Measurements from ENCODE around the gene LRRC26. TPM values are rescaled to one million over a fixed set of nuclear protein-coding genes. Genes with fewer than 3 reads are reported as not detected.
A peak's percentile ranks its signal among the peaks of the same experiment; 100 is the strongest.

LRRC26 gene
- total RNA-seq, 2 donors from 2014 or later = 1.3 TPM; not detected in 1

- no peak for TF ChIP-seq CTCF (IDR thresholded peaks at IDR 0.05)
- TF ChIP-seq POLR2A (IDR thresholded peaks at IDR 0.05) = no peak
- intact Hi-C loops (cut with DNase I) = loop anchor here (5.0 kb wide), 2 partner anchors 37 to 52 kb away; no protein-coding TSS in a partner anchor
- Histone ChIP-seq H3K4me3 (peak overlapping the region; percentile 59 to 86), H3K27ac (peak overlapping the region; percentile 87 to 94 (median 90)), H3K36me3 (replicated peaks in 1 of 2; ENCODE audit: insufficient read depth in 1 of 2, low read depth in 2 of 2) (no peaks in the 10 kb centered on the region), H3K27me3 (no peaks in the 10 kb centered on the region), H3K9me3 (no peaks in the 10 kb centered on the region), H3K4me1 (peaks cover 41% of the 10 kb centered on the region)
- ATAC-seq (no peak), DNase-seq (no peak)
- 5 to 13% methylated on average over 10 to 58 of the region's 58 CpGs for WGBS, 2 donors
Observed at GRCh38 chr9:137130176-137130755, 39.6 kb downstream of the LRRC26 start.

- WGBS, 2 donors = 0 to 1% methylated on average over 5 to 85 of the region's 86 CpGs
- ATAC-seq = peak; percentile 90
Observed at GRCh38 chr9:137129456-137130175, 40.2 kb downstream of the LRRC26 start.

GRCh38 chr9:137128862-137129455 lies 40.9 kb downstream of the LRRC26 start:
- H3K4me1 ChIP-seq = peaks cover 42% of the 10 kb centered on the region
- H3K27me3 ChIP-seq = no peaks in the 10 kb centered on the region
- H3K9me3 ChIP-seq = no peaks in the 10 kb centered on the region
- DNase-seq = peak; percentile 45 to 70 (median 50)
- no peaks in the 10 kb centered on the region for H3K36me3 ChIP-seq (replicated peaks in 1 of 2; ENCODE audit: insufficient read depth in 1 of 2, low read depth in 2 of 2)
- intact Hi-C loops (cut with DNase I) = no loop called here
- TF ChIP-seq POLR2A (IDR thresholded peaks at IDR 0.05) (no peak), CTCF (IDR thresholded peaks at IDR 0.05) (no peak)
- H3K27ac ChIP-seq = peak overlapping the region; percentile 87 to 94 (median 90)
- peak; percentile 20 for ATAC-seq
- WGBS, 2 donors = 5 to 19% methylated on average over 8 to 37 of the region's 37 CpGs
- peak overlapping the region; percentile 59 to 86 for H3K4me3 ChIP-seq

More at GRCh38 chr9:137129456-137130175, 40.2 kb downstream of the LRRC26 start:
- DNase-seq = peak; percentile 89 to 93 (median 92)
- Histone ChIP-seq H3K4me3 (peak overlapping the region; percentile 59 to 86), H3K27me3 (no peaks in the 10 kb centered on the region), H3K9me3 (no peaks in the 10 kb centered on the region), H3K27ac (peak overlapping the region; percentile 87 to 94 (median 90)), H3K4me1 (peaks cover 42% of the 10 kb centered on the region), H3K36me3 (replicated peaks in 1 of 2; ENCODE audit: insufficient read depth in 1 of 2, low read depth in 2 of 2) (no peaks in the 10 kb centered on the region)
- TF ChIP-seq POLR2A (IDR thresholded peaks at IDR 0.05) (peak; percentile 50 to 81 (median 81)), CTCF (IDR thresholded peaks at IDR 0.05) (peak in 1 of 7 experiments; percentile 7)
- intact Hi-C loops (cut with DNase I) = loop anchor here (5.0 kb wide), 2 partner anchors 38 to 53 kb away; no protein-coding TSS in a partner anchor

- TF ChIP-seq CTCF (IDR thresholded peaks at IDR 0.05) (no peak), POLR2A (IDR thresholded peaks at IDR 0.05) (no peak)
- Histone ChIP-seq H3K4me1 (peaks cover 42% of the 10 kb centered on the region), H3K27ac (peak overlapping the region; percentile 87 to 94 (median 90)), H3K9me3 (no peaks in the 10 kb centered on the region), H3K4me3 (peak overlapping the region; percentile 59 to 86), H3K36me3 (replicated peaks in 1 of 2; ENCODE audit: insufficient read depth in 1 of 2, low read depth in 2 of 2) (no peaks in the 10 kb centered on the region), H3K27me3 (no peaks in the 10 kb centered on the region)
- intact Hi-C loops (cut with DNase I) = no loop called here
- 12 to 21% methylated on average over 19 of the region's 19 CpGs for WGBS, 2 donors
- peak; percentile 12 for ATAC-seq
- DNase-seq = peak in 2 of 4 donors; percentile 40 to 46
Observed at GRCh38 chr9:137128158-137128861, 41.5 kb downstream of the LRRC26 start.
